NCI-H82 (cell line): ENCODE measurements around the gene MYO7A.
A peak's percentile ranks its signal among the peaks of the same experiment; 100 is the strongest.

ENCODE experiments used
- DNase-seq: peaks from one replicate; lab custom pipeline; 2025; lab: John Stamatoyannopoulos, UW

MYO7A gene

DNA sequence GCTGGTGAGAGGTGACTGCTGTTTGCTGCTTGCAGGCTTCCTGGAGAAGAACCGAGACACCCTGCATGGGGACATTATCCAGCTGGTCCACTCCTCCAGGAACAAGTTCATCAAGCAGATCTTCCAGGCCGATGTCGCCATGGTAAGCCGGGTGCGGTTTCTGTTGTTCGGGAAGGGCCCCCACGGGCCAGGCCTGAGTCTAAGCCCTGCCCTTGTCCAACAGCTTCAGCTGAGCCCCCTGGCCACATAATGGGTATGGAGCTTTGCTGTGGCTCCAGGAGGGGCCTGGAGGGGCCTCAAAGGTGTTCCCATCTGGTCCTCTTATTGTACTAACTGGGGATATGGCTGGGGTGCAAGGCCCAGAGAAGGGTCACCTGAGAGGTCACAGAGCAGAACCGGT, 38.0 kb downstream of the MYO7A start:
- no peak for DNase-seq

DNA sequence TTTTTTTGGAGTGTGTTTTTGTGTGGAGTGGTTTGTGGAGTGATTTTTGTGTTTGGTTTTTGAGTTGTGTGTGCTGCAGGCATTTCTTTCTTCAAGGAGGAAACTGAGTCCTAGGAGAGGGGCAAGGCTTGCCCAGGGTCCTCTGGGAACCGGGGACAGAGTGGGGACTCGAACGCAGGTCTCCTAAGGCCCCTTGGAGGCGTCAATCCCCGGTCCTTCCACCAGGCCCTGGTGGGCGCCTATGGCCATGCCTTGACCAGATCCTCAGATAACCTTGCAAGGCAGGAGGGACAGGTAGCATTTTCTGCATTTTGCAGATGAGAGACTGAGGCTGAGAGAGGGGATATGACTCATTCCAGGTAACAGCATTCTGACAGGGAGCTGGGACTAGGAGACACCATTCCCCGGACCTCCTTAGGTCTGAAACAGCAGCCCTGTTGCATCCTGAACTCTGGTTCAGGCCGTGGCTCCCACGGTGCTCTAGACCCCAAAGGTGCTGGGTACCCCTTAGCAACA, 39.1 kb downstream of the MYO7A start:
- no peak for DNase-seq

DNA sequence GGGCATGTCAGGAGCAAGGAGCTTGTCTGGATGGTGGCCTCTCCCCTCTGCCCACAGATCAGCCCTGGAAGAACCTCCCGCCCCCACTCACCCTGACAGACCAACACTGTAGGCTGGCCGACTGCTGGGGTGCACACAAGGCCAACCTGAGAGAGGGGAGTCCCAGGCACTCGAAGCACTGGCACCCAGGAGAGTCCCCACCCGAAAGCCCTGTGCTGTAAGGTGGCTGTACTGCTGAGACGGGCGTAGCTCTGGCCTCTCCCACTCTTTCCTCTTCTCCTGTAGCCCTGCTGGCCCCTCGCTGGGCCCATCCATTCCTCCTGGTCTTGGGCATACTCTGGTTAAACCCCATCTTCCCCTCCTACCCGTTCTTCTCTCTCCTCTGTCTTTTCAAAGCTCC, 39.7 kb downstream of the MYO7A start:
- no peak for DNase-seq

DNA sequence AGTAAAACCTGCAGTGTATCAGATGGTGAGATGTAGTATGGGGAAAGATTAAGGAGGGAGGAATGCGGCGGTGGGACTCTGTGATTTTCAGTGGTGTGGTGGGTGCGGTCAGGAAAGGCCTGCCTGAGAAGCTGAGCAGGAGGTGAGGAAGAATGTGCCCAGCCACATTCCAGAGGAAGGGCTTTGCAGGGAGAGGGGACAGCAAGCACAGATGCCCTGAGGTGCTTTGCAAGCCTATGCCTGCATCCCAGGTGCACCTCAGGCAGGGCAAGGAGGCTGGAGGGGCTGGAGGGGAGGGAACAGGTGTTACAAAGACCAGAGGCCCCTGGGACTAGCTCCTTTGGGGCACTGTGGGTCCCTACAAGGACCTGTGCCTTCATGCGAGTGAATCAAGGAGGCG, 42.1 kb downstream of the MYO7A start:
- no peak for DNase-seq

DNA sequence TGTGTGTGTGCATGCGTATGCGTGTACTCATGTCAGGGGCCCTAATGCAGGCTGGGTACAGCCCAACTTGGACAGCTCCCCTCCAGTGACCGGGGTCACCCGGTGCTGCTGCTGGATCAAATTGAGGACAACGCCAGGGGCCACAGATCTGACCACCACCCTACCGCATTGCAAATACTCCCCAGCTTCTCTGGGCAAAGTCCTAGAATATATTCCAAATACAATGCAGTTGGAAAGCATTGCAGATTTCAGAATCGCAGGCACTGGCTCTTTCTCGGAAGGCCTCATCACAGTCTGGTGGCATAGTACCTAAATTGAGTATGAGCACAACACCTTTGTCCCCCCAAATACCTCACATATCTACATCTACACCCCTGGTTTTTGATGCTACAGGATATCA, 43.2 kb downstream of the MYO7A start:
- DNase-seq = no peak

DNA sequence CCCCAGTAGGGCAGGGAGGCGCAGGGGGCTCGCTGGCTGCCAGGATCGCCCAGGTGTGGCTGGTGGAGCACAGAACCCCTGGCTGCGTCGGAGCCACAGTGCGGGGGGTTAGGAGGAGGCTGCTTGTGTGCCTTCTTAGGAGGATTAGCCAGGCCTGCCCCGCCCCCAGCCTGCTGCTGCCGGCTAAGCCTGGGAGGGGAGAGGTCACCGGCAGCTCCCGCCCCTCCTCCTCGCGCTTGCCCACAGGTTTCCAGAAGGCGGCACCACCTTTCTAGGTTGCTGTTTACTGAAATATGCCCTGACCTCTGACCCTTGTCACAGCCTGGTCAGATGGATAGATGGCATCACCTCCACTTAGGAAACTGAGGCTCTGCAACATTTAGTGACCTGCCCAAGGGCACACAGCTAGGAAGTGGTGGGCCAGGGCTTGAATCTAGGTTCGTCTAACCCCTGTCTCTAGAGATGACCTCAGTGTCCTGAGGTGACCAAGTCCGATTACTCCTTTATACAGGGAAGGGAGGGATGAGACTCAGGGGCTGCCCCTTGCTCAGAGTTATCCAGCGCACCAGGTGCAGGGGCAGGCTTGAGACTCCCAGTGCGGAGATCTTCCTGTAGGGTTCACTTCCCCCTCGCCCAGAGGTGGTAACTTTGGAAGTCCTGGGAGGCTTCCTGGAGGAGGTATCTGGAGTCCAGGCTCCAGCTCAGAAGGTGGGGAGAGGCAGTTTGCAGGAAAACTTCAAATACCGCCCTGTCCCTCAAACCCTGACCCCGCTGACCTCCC, 44.0 kb downstream of the MYO7A start:
- DNase-seq = peak; percentile 93

DNA sequence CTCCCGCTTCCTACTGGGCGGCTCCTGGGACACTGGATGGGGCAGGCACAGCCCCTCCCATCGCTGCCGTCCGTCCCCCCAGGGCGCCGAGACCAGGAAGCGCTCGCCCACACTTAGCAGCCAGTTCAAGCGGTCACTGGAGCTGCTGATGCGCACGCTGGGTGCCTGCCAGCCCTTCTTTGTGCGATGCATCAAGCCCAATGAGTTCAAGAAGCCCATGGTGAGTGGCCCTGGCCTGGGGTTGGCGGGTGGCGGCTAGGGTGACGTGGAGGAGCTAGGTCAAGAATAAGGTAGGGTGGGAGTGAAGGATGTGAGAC, 44.6 kb downstream of the MYO7A start:
- DNase-seq = no peak

DNA sequence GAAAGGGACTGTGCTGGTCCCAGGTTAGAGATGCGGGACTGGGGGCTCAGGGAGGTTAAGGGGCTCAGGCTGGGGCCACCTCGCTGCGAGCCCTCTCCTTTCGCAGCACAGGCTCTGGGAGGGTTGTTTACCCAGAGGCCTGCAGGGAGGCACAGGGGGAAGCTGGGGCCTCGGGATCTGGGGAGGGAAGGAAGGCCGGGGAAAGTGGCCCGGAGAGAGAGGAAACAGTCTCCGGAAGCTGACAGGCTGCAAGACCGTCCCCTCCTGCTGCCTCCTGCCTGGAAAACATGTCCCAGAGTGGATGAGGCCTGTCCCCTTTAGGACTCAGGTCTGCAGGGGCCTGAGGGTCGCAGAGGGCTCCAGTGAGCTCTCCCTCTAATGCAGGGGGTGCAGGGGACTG, 45.4 kb downstream of the MYO7A start:
- DNase-seq = no peak

DNA sequence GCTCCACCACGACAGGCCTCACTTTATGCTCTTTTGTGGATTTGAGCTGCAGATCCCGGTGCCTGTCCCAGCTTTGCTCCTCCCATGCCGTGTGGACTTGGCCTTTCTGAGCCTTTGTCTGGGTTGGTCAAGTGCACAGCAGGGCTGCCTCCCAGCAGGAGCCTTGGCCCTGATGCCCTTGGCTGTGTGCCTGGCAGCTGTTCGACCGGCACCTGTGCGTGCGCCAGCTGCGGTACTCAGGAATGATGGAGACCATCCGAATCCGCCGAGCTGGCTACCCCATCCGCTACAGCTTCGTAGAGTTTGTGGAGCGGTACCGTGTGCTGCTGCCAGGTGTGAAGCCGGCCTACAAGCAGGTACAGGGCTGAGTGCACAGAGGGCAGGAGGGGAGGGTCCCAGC, 46.5 kb downstream of the MYO7A start:
- DNase-seq = no peak

DNA sequence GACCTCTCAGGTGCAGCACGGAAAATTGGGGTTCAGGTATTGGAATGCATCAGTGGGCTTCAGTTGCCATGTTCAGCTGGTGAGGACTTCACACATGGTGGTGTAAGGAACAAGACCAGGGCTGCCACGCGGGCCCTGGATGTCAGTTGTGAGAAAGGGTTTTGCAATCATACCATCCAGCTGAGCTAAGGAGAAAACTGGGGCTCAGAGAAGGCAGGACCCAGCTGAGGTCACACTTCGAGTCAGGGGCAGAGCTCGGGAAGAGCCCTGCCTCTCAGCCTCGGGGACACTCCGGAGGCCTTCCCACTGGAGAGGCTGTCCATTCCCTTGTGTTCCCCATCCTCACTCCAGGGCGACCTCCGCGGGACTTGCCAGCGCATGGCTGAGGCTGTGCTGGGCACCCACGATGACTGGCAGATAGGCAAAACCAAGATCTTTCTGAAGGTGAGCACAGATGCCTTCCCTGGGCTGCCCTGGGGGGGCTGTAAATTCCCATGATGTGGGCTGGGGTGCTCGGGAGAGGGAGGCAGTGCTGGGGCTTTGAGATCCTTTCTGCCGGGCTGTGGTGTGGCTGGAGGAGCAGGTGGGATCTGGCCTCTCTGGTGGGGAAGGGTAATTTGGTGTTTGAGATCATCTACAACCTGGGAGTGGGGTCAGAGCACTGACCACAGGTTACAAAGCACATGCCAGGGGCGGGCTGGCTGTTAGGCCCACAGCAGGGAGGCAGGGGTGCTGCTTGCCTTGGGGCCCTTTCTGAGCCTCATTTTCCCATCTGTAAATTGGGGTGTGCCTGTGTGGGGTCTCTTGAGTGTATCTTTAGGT, 47.2 kb downstream of the MYO7A start:
- no peak for DNase-seq

DNA sequence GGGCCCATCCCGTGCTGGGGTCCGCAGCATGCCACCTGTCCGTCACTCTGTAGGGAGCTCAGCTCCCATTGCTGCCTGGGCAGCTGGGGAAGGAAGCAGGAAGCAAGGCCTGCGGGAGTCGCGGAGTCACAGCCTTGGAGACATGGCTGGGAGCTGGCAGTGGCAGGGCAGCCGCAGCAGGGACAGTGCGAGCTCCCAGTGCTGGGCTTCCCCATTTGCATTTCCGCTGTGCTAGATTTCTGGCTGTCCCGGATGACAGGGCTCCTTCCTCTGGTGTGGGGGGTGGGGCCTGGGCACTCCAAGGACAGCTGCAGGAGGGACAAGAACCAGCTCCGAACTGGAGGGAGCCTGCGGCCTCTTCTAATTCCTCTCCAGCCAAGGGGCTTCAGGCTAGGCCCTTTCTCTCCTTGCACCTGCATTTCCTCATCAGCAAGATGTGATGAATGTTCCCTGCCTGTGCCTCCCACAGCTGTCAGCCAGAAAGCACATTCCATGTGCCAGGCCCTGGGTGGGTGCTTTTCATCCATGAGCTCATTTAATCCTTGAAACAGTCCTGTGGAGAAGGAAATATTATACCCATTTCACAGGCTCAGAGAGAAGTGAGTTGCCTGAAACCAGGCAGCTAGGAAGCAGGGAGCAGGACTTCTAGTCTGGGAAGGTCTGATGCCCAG, 48.0 kb downstream of the MYO7A start:
- DNase-seq = no peak

DNA sequence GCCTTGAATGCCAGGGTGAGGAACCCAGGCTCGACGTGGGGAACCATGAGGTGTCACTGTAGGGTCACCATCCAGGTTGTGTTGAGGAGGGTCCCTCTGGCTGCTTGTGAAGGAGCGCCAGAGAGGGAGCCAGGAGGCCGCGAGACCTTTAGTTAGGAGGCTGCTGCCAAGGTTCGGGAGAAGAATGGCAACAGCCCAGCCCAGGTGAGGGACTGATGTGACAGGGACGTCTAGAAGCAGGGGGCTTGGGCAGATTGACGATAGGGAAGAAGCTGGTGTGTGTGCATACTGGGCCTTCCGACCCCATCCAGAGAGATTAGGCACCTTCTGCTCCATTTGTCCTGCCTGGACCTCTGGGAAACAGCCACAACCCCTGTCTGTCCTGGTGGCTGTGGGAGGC, 49.0 kb downstream of the MYO7A start:
- DNase-seq = no peak

DNA sequence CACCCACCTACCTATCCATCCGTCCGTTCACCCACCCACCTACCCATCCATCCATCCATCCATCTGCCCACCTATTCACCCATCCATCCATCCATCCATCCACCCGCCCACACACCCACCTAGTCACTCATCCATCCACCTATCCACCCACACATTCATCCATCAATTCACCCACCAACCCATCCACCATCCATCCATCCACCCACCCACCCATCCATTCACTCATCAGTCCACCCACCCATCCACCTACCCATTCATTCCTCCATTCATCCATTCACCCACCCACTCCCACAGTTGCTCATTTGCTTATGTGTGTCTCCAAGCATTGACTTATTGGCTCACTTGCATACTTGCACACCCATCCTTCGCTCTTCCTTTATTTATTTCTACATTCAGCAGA, 50.1 kb downstream of the MYO7A start:
- no peak for DNase-seq

DNA sequence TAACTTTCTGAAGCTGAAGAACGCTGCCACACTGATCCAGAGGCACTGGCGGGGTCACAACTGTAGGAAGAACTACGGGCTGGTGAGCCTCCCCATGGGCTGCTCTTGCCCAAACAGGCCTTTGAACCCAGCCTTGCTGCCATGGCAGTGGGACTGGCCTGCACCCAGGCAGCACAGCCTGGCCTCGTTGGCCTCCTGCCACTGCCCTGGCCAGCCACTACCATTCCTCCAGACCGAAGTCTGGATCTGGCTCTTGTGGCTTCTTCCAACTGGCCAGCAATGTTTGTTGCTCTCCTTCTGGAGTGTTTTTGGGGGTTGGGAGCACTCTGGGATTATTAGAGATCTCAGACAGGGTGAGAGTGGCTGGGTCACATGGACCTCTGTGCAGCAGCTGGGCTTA, 51.0 kb downstream of the MYO7A start:
- DNase-seq = no peak

DNA sequence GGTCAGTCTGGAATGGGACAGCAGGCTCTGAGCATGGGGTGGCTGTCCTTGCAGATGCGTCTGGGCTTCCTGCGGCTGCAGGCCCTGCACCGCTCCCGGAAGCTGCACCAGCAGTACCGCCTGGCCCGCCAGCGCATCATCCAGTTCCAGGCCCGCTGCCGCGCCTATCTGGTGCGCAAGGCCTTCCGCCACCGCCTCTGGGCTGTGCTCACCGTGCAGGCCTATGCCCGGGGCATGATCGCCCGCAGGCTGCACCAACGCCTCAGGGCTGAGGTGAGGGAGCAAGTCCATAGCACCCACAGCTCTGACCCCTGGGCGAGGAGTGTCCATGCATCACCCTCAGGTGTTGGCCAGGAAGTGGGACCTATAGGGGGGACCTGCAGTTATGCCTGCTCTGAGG, 51.6 kb downstream of the MYO7A start:
- DNase-seq = no peak

DNA sequence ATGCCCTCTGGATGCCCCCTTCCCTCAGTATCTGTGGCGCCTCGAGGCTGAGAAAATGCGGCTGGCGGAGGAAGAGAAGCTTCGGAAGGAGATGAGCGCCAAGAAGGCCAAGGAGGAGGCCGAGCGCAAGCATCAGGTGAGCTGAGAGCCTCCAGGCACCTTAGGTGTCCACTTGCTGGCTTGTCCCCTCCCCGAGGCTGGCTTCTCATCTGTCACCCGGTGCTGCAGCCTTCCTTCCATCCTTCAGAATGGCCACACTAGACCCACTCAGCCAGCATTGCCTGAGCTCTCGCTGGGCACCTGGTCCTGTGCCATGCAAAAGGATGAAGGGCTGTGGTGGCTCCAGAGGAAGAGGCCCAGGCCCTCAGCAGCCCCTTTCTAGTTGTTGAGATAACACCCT, 52.3 kb downstream of the MYO7A start:
- no peak for DNase-seq

DNA sequence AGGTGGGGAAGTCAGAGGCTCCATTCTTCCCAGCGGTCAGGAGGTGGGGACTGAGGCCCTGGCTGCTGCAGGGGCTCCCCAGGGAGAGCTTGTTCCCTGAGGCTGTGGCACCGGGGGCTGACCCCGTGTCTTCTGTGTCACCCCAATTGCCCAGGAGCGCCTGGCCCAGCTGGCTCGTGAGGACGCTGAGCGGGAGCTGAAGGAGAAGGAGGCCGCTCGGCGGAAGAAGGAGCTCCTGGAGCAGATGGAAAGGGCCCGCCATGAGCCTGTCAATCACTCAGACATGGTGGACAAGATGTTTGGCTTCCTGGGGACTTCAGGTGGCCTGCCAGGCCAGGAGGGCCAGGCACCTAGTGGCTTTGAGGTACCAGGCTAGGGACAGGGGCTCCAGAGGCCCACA, 53.2 kb downstream of the MYO7A start:
- DNase-seq = no peak

DNA sequence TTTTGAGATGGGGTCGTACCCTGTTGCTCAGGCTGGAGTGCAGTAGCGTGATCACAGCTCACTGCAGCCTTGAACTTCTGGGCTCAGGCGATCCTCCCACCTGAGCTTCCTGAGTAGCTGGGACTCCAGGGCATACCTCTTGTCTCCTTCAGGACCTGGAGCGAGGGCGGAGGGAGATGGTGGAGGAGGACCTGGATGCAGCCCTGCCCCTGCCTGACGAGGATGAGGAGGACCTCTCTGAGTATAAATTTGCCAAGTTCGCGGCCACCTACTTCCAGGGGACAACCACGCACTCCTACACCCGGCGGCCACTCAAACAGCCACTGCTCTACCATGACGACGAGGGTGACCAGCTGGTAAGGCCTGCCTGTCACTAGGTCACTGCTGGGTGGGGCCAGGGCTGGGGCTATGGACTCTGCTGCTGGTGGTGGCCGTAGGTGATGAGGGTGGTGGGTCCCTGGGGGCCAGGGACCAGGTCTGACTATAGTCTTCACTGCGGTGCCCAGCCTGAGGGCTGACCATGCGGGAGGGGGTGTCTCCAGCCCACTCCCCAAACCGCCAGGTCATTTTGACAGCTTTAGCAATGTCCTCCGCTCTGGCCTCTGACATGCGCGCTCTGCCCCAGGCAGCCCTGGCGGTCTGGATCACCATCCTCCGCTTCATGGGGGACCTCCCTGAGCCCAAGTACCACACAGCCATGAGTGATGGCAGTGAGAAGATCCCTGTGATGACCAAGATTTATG, 53.9 kb downstream of the MYO7A start:
- no peak for DNase-seq

DNA sequence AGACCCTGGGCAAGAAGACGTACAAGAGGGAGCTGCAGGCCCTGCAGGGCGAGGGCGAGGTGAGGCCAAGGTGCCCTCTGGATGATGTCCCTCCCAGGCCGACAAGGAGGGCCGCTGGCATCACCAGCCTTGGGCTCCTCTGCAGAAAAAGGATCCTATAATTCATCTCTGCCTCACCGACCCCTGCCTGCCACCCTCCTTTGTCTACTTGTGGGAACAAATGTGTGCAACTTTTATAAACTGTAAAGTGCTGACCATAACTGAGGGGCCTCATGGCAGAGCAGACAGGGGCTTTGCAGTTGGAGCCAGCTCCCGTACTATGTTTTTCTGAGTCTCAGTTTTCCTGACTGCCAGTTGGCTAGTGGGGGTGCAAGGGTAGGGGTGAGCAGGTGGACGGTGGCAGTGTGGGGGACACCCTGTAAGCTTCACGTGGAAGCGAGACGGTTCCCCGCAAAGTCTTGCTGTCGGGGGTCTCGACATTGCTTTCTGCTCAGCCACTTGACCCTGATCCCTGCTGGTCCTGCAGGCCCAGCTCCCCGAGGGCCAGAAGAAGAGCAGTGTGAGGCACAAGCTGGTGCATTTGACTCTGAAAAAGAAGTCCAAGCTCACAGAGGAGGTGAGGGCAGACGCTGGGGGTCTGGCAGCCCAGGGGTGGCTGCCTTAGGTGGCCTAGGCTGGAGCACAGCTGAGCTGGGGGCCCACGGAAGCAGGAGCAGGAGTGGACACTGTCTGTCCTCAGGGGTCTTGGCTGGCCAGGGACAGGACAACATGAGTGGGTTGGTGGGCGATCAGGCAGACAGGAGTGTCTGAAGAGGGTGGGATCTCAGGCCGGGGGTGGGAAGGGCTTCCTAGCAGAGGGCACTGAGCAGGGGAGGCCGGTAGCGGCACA, 54.7 kb downstream of the MYO7A start:
- DNase-seq = no peak

DNA sequence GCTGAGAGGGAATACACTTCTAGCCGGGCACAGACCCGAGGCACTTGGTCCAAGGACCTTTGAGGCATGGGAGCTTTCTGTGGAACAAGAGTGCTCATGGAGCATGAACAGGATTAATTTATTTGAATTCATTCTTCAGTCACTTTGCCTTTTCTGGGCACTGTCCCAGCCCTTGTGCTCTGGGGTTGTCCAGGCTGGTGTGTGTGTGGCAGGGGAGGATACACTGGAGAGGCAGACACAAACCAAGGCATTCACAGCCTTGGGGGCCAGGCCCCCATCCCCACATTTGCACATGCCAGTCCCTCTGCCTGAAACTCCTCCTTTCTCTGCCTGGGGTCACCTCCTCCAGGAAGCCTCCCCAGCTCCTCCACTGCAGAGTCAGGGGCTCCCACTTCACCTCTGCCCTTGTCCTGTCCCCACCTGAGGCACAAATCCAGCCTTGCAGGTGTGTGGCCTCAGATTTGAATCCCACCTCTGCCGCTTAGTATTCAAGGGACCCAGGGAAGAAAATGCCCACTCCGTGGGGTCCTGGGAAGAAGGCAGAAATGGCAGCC, 55.5 kb downstream of the MYO7A start:
- no peak for DNase-seq
